Measurements from ENCODE around the gene ENTHD1.

ENTHD1 gene

GRCh38 chr22:39839917-39840510, 53.5 kb downstream of the ENTHD1 start:
- DNase-seq = no peak

DNA sequence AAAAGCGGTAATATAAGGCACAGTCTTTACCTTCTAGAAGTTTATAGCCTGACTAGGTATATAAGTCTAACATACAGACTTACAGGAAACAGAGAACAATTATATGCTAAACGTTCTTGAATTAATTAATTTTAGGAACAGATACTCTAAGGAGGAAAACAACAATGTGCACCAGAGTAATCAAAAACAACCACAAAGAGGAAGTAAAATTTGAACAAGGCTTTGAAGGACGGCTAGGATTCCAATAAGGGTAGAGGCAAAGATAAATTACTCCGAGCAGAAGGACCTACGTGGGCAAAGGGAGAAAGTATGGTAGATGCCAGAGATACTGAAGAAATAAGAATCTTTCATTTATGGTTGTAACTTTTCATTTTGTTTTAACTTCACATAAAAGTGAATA, 54.4 kb downstream of the ENTHD1 start:
- DNase-seq = no peak

DNA sequence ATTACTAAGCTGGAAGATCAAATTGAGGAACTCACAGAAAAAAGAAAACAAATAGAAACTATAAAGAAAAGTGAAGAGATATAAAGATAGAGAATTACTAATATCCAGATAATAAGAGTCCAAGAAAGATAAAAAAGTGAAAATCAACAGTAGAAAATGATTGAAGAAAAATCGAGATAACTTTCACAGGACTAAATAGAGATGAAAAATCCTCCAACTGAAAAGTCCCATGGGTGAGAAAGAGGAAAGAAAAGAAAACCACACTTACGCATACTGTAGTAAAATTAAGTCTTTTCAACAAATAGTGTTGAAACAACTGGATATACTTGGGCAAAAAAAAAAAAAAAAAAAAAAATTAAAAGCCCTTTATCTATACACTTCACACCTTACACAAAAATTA, 60.0 kb downstream of the ENTHD1 start:
- no peak for DNase-seq

GRCh38 chr22:39833093-39833492, 60.5 kb downstream of the ENTHD1 start:
- no peak for DNase-seq

GRCh38 chr22:39832627-39833074, 60.9 kb downstream of the ENTHD1 start:
- DNase-seq = no peak

GRCh38 chr22:39825661-39826102, 67.9 kb downstream of the ENTHD1 start:
- DNase-seq = no peak

GRCh38 chr22:39821008-39821407, 72.6 kb downstream of the ENTHD1 start:
- DNase-seq = no peak

DNA sequence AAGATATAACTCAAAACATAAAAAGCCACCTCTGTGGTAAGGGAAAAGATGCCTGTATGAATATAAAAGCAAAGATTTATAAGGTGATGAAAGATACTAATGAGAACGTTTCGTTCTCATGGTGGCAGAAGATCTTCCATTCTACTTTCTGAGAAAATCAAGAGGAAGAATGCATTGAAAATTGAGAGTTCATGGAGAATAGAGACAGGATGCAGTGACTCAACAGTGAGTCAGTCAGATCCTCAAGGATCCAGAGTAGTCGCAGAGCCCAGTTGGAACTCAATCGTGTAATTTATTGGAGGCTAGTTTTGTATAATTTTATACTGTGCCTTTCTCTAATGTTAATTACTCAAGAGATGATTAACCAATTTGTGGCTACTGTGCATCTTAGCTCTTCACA, 73.3 kb downstream of the ENTHD1 start:
- no peak for DNase-seq

DNA sequence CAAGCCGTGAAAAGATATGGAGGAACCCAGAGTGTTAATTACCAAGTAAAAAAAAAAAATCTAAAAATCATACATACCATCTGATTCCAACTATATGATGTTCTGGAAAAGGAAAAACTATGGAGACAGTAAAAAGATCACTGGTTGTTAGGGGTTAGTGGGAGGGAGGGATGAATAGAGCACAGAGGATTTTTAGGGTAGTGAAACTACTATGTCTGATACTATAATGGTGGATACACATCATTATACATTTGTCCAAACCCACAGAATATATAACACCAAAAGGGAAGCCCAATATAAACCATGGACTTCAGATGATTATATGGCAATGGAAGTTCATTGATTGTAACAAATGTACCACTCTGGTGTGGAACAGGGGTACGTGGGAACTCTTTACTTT, 74.1 kb downstream of the ENTHD1 start:
- no peak for DNase-seq

DNA sequence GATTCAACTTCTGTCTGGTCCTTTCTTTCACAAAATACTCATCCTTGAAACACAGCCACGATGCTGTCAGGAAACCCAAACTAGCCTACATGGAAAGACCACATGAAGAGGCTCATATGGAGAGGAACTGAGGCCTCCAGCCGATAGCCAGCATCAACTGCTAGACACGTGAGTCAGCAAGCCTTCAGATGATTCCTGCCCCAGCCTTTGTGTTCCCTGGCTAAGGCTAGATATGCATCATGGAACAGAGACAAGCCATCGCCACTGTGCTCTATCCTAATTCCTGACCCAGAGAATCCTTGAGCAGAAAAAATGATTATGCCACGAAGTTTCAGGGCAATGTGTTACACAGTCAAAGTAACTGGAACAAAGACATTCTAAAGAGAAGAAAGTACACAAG, 75.5 kb downstream of the ENTHD1 start:
- DNase-seq = no peak

- no peak for DNase-seq
Observed at GRCh38 chr22:39815932-39816331, 77.6 kb downstream of the ENTHD1 start.

GRCh38 chr22:39814899-39815298, 78.7 kb downstream of the ENTHD1 start:
- DNase-seq = no peak

GRCh38 chr22:39809772-39810557, 83.6 kb downstream of the ENTHD1 start:
- DNase-seq = no peak

- DNase-seq = no peak
Observed at GRCh38 chr22:39808081-39808480, 85.5 kb downstream of the ENTHD1 start.

DNA sequence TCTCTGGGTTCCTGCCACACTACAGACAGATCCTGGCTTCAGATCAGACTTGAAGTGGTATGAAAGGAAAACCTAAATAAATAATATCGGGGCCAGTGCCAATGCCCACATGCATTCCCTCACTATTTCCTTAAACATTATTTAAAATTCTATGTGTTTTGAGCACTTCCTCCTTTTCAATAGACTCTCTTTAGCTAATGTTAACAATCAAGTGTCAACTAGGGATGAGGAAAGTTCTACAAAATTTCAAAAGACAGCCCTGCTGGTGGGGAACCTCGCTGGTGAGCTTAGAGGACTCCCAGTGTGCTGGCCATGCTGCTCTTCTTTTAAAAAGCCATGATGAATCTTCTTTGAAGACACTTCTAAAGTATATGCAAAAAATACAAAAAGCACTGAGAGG, 87.5 kb downstream of the ENTHD1 start:
- no peak for DNase-seq

GRCh38 chr22:39805117-39805516, 88.4 kb downstream of the ENTHD1 start:
- DNase-seq = no peak

DNA sequence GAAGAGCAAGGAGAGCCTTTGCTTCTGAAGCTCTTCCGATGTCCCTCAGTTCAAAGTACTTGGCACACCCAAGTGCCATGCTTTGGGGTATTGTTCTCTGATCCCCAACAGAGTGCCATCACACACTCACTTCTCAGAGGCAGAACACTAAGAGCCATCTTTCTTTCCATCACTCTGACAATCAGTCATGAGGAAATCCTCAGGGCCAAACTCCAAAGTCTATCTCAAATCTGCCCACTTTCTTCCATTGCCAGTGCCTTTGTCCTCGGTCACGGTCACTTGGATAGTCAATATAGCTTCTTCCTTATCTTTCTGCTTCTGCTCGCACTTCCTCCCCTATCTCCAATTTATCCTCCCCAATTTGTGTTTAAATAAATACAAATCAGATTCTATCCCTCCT, 90.9 kb downstream of the ENTHD1 start:
- no peak for DNase-seq

DNA sequence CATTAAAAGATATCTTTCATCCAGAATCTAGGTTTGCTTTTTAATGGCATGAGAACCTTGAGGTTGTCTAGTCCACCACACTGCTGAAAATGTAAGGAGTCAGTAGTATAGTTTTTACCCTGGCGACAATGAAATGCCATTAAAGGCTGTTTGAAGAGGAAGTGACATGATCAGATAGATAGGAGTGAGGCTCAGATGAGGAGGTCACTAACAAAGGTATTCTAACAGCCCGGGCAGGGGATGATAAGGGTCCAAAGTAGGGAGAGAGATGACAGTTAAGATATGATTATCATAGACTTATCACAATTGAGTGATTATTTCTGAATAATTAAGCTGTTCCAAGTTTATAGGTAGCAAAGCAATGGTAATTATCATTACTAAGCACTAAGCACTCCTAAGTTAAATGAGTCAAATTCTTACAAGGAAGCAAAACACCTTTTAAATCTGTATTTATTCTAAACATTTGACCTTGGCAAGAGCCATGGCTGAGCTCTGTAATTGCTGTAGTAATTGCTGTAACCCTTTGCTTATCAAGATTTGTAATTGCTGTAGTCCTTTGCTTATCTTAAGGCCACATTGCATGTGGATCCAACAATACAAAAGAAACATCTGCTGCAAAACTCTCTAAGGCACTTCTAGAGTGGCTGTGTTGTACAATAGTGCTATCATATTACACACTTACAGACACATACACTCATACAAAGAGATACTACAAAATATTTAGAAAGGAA, 92.6 kb downstream of the ENTHD1 start:
- DNase-seq = peak; percentile 4

GRCh38 chr22:39797528-39798147, 95.9 kb downstream of the ENTHD1 start:
- DNase-seq = no peak

DNA sequence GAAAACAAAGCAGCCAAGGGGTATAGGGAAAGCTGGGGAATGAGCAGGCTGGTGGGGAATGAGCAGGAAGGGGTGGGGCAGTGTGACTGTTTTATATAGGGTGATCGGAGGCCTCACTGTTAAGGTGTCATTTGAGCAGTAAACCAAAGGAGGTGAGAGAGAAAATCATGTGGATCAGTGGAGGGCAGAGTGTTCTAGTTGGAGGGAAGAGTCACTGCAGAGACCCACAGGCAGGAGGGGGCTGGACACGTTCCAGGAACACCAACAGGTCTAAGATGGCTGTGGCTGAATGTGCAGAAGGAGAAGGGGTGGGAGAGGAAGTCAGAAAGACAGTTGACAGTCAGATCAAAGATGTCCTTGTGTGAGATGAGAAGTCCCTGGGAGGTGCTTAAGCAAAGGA, 103.8 kb downstream of the ENTHD1 start:
- no peak for DNase-seq

GRCh38 chr22:39785232-39785631, 108.3 kb downstream of the ENTHD1 start:
- no peak for DNase-seq

- DNase-seq = no peak
Observed at GRCh38 chr22:39777716-39778454, 115.7 kb downstream of the ENTHD1 start.

Measured in NCI-H1417 treated with DMSO at 0.1 percent for 48 hours (cell line).